D721Med (cell line): ENCODE measurements around the gene HSF2.
A peak's percentile ranks its signal among the peaks of the same experiment; 100 is the strongest.

Experiments
- DNase-seq: peaks from one replicate; pipeline ENCODE4 v3.0.0; 2011; ENCODE audit warnings: low spot score; ENCODE audit not compliant: insufficient read length
- FAIRE-seq: peaks from 2 replicates; lab custom pipeline; 2011; peaks lifted over from hg19 to GRCh38; lab: Jason Lieb, UNC
- CTCF ChIP-seq: IDR thresholded peaks from 2 replicates; pipeline ENCODE4 v1.5.1; 2012; ENCODE audit warnings: mild to moderate bottlenecking, control low read depth; ENCODE audit not compliant: insufficient read depth; ENCODE audit errors: missing control alignments

Gene HSF2

GRCh38 chr6:122408702-122409458, 9.4 kb downstream of the HSF2 start:
- DNase-seq, result no peak
- no peak for FAIRE-seq

GRCh38 chr6:122412001-122412400, 12.5 kb downstream of the HSF2 start:
- DNase-seq, result no peak
- FAIRE-seq, result no peak
- TF ChIP-seq CTCF, result no peak

More at GRCh38 chr6:122408702-122409458, 9.4 kb downstream of the HSF2 start:
- no peak for TF ChIP-seq CTCF

GRCh38 chr6:122416825-122417224, 17.4 kb downstream of the HSF2 start:
- no peak for TF ChIP-seq CTCF
- DNase-seq (no peak), FAIRE-seq (no peak)

GRCh38 chr6:122422003-122422402, 22.6 kb downstream of the HSF2 start:
- DNase-seq (no peak), FAIRE-seq (no peak)
- no peak for TF ChIP-seq CTCF

- FAIRE-seq (peak; percentile 61), DNase-seq (no peak)
- TF ChIP-seq CTCF, result no peak
These were observed 23.3 kb downstream of the HSF2 start for GRCh38 chr6:122422614-122423267.

GRCh38 chr6:122423734-122424133, 24.3 kb downstream of the HSF2 start:
- DNase-seq (no peak), FAIRE-seq (no peak)
- TF ChIP-seq CTCF, result no peak

GRCh38 chr6:122426597-122426996, 27.1 kb downstream of the HSF2 start:
- TF ChIP-seq CTCF, result no peak
- no peak for FAIRE-seq
- DNase-seq, result no peak
